ENCODE data around the gene KCNC3. TPM values are rescaled to one million over a fixed set of nuclear protein-coding genes. Genes with fewer than 3 reads are reported as not detected.

The KCNC3 gene
- polyA plus RNA-seq, 1 experiment, result not detected

DNA sequence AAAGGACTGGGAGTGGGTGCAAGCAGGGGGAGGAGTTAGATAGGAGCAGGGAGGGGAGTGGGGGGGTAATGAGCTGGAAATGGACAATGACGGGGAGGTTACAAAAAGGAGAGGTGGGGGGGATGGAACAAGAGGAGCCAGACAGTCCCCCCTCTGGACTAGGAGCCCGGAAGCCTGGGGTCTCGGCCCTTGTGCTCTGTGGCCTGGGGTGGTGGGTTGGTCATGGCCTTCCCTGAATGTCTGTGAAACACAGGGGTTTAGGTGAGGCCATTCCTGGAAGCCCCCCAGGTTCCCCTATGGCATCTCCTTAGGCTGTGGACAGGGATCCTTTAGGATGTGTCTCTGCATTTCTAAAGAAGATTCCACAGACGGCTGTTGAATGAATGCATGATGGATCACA, 12.1 kb downstream of the KCNC3 start:
- no peak for DNase-seq (ENCODE audit: low read depth, low spot score)
- ChIA-PET CTCF (no interaction called here), POLR2A (interaction anchor here (0.6 kb wide), 1 partner anchor 93 kb away, joined by 3 read pairs; no protein-coding TSS in a partner anchor)
- H3K9me3 ChIP-seq (ENCODE audit: control insufficient read depth, insufficient read depth, low read length), result no peaks in the 10 kb centered on the region; the same call in 1 of the 2 replicates
- H3K27me3 ChIP-seq (ENCODE audit: control insufficient read depth, insufficient read depth, low read length), result peaks cover 39% of the 10 kb centered on the region
- no peak overlapping the region for H3K27ac ChIP-seq (ENCODE audit: low read depth, low read length)
- H3K4me3 ChIP-seq (ENCODE audit: low read depth, low read length), result no peak overlapping the region
- TF ChIP-seq, protein P1, sequence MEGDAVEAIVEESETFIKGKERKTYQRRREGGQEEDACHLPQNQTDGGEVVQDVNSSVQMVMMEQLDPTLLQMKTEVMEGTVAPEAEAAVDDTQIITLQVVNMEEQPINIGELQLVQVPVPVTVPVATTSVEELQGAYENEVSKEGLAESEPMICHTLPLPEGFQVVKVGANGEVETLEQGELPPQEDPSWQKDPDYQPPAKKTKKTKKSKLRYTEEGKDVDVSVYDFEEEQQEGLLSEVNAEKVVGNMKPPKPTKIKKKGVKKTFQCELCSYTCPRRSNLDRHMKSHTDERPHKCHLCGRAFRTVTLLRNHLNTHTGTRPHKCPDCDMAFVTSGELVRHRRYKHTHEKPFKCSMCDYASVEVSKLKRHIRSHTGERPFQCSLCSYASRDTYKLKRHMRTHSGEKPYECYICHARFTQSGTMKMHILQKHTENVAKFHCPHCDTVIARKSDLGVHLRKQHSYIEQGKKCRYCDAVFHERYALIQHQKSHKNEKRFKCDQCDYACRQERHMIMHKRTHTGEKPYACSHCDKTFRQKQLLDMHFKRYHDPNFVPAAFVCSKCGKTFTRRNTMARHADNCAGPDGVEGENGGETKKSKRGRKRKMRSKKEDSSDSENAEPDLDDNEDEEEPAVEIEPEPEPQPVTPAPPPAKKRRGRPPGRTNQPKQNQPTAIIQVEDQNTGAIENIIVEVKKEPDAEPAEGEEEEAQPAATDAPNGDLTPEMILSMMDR (IDR thresholded peaks at IDR 0.05; ENCODE audit: low read depth, low read length), result no peak

DNA sequence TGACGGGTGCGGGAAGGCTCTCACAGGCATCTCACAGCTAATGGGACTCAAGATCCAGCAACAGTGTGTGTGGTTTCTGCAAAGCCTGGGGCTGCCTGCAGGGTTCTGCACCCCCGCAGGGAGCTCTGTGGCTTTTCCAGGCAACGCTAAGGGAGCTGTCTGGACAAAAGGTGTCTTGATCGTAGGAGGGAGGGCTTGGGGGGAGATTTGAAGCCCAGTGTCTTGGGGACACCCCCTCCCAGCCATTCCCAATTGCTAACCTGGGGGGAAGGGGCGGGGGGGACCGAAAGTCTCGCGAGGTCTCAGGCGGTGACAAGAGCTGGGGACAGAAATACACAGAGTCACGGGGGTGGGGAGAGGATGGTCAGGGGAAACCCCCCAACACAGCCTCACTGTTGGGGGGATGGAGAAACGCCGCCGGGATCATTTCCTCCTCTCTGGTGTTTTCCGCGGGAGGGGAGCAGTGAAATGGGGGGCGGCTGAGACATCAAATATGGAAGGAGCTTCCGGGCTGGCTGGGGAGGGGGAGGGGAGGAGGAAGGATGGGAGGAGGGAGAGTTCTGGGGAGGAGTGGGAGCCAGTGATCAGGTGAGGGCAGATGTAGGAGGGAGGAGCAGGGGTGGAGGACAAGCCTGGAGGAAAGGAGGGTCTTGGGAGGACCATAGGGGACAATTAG, 13.3 kb downstream of the KCNC3 start:
- H3K27me3 ChIP-seq (ENCODE audit: control insufficient read depth, insufficient read depth, low read length), result peaks cover 39% of the 10 kb centered on the region

DNA sequence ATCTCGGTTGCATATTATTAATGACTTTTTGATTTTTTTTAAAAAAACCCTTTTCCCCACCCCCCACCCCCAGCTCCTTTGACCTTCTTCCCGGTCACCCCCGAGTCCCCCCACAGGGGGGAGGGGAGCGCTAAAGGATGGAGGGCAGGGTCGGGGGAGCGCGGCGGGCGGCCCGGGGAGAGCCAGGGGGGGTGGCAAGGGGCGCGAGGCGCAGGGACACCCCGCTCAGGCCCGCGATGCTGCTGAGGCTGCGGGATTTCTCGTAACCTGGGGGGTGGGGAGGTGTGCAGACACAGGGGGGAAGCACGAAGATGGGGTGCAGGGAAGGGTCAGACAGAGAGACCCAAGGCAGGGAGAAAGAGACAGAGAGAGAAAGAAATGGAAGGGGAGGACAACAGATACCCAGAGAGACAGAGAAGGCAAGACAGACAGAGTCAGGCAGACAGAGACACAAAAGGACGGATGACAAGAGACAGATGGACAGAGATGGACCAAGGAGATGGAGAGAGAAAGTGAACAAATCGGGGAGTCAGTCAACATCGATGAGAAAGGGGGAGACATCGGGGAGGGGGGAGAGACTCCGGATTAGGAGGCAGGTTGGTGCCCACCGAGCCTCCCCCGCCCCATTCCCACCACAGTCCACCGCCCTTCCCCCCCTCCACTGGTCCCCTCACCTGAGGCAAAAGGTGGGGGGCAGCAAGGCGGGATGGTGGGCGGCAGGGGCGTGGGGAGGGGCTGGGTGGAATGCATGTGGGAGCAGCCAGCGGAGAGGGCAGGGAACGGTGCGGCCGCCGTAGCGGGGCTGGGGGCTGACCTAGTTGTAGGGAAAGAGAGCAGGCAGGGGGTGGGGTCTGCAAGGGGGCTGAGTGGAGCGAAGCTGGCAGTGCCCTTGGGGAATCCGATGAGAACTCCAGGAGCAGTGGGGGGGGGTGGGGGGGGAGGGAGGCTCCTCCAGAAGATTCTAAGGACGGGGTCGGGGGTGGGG, 14.2 kb downstream of the KCNC3 start:
- no peak for DNase-seq (ENCODE audit: low read depth, low spot score)
- Histone ChIP-seq H3K27me3 (ENCODE audit: control insufficient read depth, insufficient read depth, low read length) (peaks cover 39% of the 10 kb centered on the region), H3K9me3 (ENCODE audit: control insufficient read depth, insufficient read depth, low read length) (no peaks in the 10 kb centered on the region; the same call in 1 of the 2 replicates), H3K4me3 (ENCODE audit: low read depth, low read length) (no peak overlapping the region), H3K27ac (ENCODE audit: low read depth, low read length) (no peak overlapping the region)
- CTCF ChIA-PET, result interaction anchor here (0.6 kb wide), 1 partner anchor 377 kb away, joined by 8 read pairs; no protein-coding TSS in a partner anchor
- POLR2A ChIA-PET, result no interaction called here
- TF ChIP-seq, protein P1 (IDR thresholded peaks at IDR 0.05; ENCODE audit: low read depth, low read length), result no peak

More for the DNA sequence above, 13.3 kb downstream of the KCNC3 start:
- Histone ChIP-seq H3K4me3 (ENCODE audit: low read depth, low read length) (no peak overlapping the region), H3K27ac (ENCODE audit: low read depth, low read length) (no peak overlapping the region), H3K9me3 (ENCODE audit: control insufficient read depth, insufficient read depth, low read length) (no peaks in the 10 kb centered on the region; the same call in 1 of the 2 replicates)
- no peak for DNase-seq (ENCODE audit: low read depth, low spot score)
- ChIA-PET POLR2A (no interaction called here), CTCF (no interaction called here)
- TF ChIP-seq, protein P1 (IDR thresholded peaks at IDR 0.05; ENCODE audit: low read depth, low read length), result no peak

DNA sequence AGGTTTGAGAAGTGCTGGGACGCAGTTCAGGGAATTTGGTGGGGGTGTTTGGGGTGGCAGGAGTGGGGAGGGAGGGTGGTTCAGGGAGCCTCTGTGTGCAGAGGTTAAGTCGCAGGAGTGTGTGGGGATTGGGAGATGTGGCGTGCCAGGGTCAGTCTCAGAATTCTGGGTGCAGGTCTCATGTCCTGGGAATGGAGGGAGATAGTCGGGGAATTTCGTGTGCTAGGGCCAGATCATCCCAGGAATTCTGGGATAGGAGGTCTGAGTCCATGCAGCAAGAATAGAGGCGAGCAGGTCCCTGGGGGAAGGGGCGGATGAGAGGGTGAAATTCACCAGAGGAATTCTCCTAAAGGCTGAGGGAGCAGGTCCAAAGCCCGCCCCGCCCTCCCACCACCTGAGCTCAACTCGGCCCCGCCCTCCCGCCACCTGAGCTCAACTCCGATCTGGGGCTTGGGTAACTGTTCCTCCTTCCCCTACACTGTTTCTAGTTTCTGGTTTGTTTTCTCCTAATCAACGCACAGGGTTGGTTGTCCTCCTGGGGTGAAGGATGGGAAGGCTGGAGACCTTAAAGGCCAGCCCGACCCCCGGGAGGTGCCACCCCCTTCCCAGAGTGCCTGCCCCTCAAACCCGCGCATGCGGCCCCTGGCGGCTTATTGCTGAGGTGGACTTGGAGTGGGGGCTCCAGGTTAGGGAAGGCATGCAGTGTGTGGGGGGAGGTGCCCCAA, 15.2 kb downstream of the KCNC3 start:
- DNase-seq (ENCODE audit: low read depth, low spot score), result no peak
- Histone ChIP-seq H3K27ac (ENCODE audit: low read depth, low read length) (no peak overlapping the region), H3K27me3 (ENCODE audit: control insufficient read depth, insufficient read depth, low read length) (peaks cover 39% of the 10 kb centered on the region), H3K9me3 (ENCODE audit: control insufficient read depth, insufficient read depth, low read length) (no peaks in the 10 kb centered on the region; the same call in 1 of the 2 replicates), H3K4me3 (ENCODE audit: low read depth, low read length) (no peak overlapping the region)
- TF ChIP-seq, protein P1 (IDR thresholded peaks at IDR 0.05; ENCODE audit: low read depth, low read length), result no peak
- CTCF ChIA-PET, result no interaction called here
- POLR2A ChIA-PET, result no interaction called here
